BJ (cell line): ENCODE measurements around the gene DENND5B. TPM values are rescaled to one million over a fixed set of nuclear protein-coding genes. Genes with fewer than 3 reads are reported as not detected.

Source experiments
- CTCF ChIA-PET: fragments of 350-600 bp; formaldehyde crosslinking; extraction: SDS; loops from one replicate; lab custom pipeline; 2021; ENCODE audit warnings: antibody characterized with exemption, inconsistent platforms; lab: Yijun Ruan, JAX
- POLR2A ChIA-PET: fragments of 300-600 bp; sonication (Branson Sonifier 250); formaldehyde crosslinking; extraction: SDS; loops from one replicate; lab custom pipeline; 2021; ENCODE audit warnings: antibody characterized with exemption; lab: Charles Lee
- DNase-seq: peaks from one replicate; pipeline ENCODE4 v3.0.0-alpha.2; 2011; ENCODE audit warnings: low read depth
- H3K27me3 ChIP-seq: 2 replicates; pipeline ENCODE4 v1.6.0; 2011; ENCODE audit warnings: low read length; ENCODE audit not compliant: control insufficient read depth, insufficient read depth
- H3K36me3 ChIP-seq: 2 replicates; pipeline ENCODE4 v1.5.1; 2011; ENCODE audit warnings: low read length; ENCODE audit not compliant: control insufficient read depth, insufficient read depth
- H3K4me3 ChIP-seq: 2 replicates; pipeline ENCODE4 v1.5.1; 2011; ENCODE audit warnings: low read depth, mild to moderate bottlenecking, control low read depth, low read length
- CTCF ChIP-seq: IDR thresholded peaks from 2 replicates; pipeline ENCODE4 v1.5.1; 2011; ENCODE audit warnings: low read depth, mild to moderate bottlenecking, control low read depth, inconsistent platforms, low read length, moderate library complexity; ENCODE audit not compliant: insufficient read depth
- polyA plus RNA-seq: library from polyadenylated mRNA; depleted of rRNA; stranded (reverse); fragments of >200 nt; gene quantifications from 2 replicates; pipeline ENCODE4 v1.2.3, GENCODE V29; 2011; rRNA removed
- small RNA-seq: library from RNA; depleted of rRNA; stranded (forward); fragments of <200 nt; gene quantifications from one replicate; pipeline ENCODE3, GENCODE V24; 2012; ENCODE audit warnings: low replicate concordance, low read depth; ENCODE audit not compliant: insufficient read length

Gene DENND5B
- polyA plus RNA-seq, 1 experiment, result 5.4 TPM

- DNase-seq, result no peak
- ChIA-PET CTCF (no interaction called here), POLR2A (no interaction called here)
- TF ChIP-seq CTCF, result no peak
- Histone ChIP-seq H3K4me3 (no peak overlapping the region), H3K36me3 (no peaks in the 10 kb centered on the region), H3K27me3 (no peaks in the 10 kb centered on the region)
These were observed 250.9 kb downstream of the DENND5B start for GRCh38 chr12:31339831-31340622.

- no peaks in the 10 kb centered on the region; the same call in 1 of the 2 replicates for H3K27me3 ChIP-seq
- ChIA-PET CTCF (interaction anchor here (0.8 to 1.3 kb wide), 2 partner anchors 8 to 1028 kb away, joined by 3 read pairs; no protein-coding TSS in a partner anchor), POLR2A (interaction anchor here (0.6 kb wide), 1 partner anchor 46 kb away, joined by 3 read pairs; no protein-coding TSS in a partner anchor)
- no peaks in the 10 kb centered on the region for H3K36me3 ChIP-seq
- no peak overlapping the region for H3K4me3 ChIP-seq
- DNase-seq, result no peak
- TF ChIP-seq CTCF, result no peak
These were observed 253.0 kb downstream of the DENND5B start for GRCh38 chr12:31337952-31338351.

Small RNA genes within 50 kb of the gene (small RNA-seq; reads per million reads assigned to genes)
- not detected for gene RF00019
- not detected for gene RF00026
- not detected for gene RNU5F-4P
- gene RNU6-618P, result not detected
- not detected for gene RPL31P50

Other genes starting within 250 kb of the DENND5B start
- gene ETFBKMT, start 68.6 kb upstream of the DENND5B start, polyA plus RNA-seq, result 0.94 and 1.5 TPM in 2 replicates
- 4.2 and 7.8 TPM in 2 replicates for gene AMN1, start 137.9 kb upstream of the DENND5B start, polyA plus RNA-seq